Neutrophil (primary cell): ENCODE data around the gene RPS5.
A peak's percentile ranks its signal among the peaks of the same experiment; 100 is the strongest.

Experiments used
- H3K27ac ChIP-seq: fragments of 200-600 bp; sonication (generic); 2 replicates; pipeline ENCODE4 v1.5.1; 2016; ENCODE audit warnings: mild to moderate bottlenecking, moderate library complexity
- H3K27me3 ChIP-seq: fragments of 200-600 bp; sonication (generic); 2 replicates; pipeline ENCODE4 v1.6.0; 2016; ENCODE audit warnings: mild to moderate bottlenecking
- H3K36me3 ChIP-seq: fragments of 200-600 bp; sonication (generic); 2 replicates; pipeline ENCODE4 v1.5.1; 2017
- H3K4me1 ChIP-seq, 2 experiments: fragments of 200-600 bp in 1 of 2; sonication (generic) in 1 of 2; 1 replicate in 1 of 2; 2 replicates in 1 of 2; pipeline versions ENCODE4 v1.5.1 to v1.6.1; 2013 to 2016; ENCODE audit warnings: low read depth in 1 of 2, low read length in 1 of 2, mild to moderate bottlenecking in 1 of 2, moderate library complexity in 1 of 2; ENCODE audit not compliant: control insufficient read depth in 1 of 2, insufficient read depth in 1 of 2
- H3K4me3 ChIP-seq, 2 experiments: fragments of 200-600 bp in 1 of 2; sonication (generic) in 1 of 2; 1 replicate in 1 of 2; 2 replicates in 1 of 2; pipeline ENCODE4 v1.5.1; 2013 to 2016; ENCODE audit warnings: low read depth in 1 of 2, low read length in 1 of 2, mild to moderate bottlenecking in 1 of 2, moderate library complexity in 1 of 2
- H3K9me3 ChIP-seq: fragments of 200-600 bp; sonication (generic); 2 replicates; pipeline ENCODE4 v1.5.1; 2016
- TF ChIP-seq, protein P1 (sequence below): fragments of 200-600 bp; sonication (generic); IDR thresholded peaks from 2 replicates; pipeline ENCODE4 v1.5.1; 2016; ENCODE audit warnings: antibody characterized with exemption

The RPS5 gene

DNA sequence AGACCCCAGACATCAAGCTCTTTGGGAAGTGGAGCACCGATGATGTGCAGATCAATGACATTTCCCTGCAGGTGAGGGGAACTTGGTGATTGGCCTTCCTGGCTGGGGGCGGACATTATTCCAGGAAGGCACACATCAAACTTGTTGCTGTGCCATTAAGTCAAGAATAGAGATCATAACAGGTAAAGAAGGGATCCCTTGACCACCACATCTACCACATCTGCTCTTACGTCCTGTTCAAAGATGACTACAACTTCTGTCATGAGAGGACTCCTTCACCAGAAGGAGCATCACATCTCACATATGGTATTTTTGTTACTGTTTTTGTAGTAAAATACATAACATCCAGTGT is 1.1 kb downstream of the RPS5 start:
- H3K9me3 ChIP-seq, result no peaks in the 10 kb centered on the region
- peaks cover 20 to 21% of the 10 kb centered on the region in 2 experiments for H3K4me1 ChIP-seq
- TF ChIP-seq, protein P1, sequence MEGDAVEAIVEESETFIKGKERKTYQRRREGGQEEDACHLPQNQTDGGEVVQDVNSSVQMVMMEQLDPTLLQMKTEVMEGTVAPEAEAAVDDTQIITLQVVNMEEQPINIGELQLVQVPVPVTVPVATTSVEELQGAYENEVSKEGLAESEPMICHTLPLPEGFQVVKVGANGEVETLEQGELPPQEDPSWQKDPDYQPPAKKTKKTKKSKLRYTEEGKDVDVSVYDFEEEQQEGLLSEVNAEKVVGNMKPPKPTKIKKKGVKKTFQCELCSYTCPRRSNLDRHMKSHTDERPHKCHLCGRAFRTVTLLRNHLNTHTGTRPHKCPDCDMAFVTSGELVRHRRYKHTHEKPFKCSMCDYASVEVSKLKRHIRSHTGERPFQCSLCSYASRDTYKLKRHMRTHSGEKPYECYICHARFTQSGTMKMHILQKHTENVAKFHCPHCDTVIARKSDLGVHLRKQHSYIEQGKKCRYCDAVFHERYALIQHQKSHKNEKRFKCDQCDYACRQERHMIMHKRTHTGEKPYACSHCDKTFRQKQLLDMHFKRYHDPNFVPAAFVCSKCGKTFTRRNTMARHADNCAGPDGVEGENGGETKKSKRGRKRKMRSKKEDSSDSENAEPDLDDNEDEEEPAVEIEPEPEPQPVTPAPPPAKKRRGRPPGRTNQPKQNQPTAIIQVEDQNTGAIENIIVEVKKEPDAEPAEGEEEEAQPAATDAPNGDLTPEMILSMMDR, result no peak
- H3K36me3 ChIP-seq, result peaks cover 6% of the 10 kb centered on the region
- H3K4me3 ChIP-seq, result peak overlapping the region in 1 of 2 experiments; percentile 69
- H3K27ac ChIP-seq, result no peak overlapping the region
- no peaks in the 10 kb centered on the region for H3K27me3 ChIP-seq

DNA sequence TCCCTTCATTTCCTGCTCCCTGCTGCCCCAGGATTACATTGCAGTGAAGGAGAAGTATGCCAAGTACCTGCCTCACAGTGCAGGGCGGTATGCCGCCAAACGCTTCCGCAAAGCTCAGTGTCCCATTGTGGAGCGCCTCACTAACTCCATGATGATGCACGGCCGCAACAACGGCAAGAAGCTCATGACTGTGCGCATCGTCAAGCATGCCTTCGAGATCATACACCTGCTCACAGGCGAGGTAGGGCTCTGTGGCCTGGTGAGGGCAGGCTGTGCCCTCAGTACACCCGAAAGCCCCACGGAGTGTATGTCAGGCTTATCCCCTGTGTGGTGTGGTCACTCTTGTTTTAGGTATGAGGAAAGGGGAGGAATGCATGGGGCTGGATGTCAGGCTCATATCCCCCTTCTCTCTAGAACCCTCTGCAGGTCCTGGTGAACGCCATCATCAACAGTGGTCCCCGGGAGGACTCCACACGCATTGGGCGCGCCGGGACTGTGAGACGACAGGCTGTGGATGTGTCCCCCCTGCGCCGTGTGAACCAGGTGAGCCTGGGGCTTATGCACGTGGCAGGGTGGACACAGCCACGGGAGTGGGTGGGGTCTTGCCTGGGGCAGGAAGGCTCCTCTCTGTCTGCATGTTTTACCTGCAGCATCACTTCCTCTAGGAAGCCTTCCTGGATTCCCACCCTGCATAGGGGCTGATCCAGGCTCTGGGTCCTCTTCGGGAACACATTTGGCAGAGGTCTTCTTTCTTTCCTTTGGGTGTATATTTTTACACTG is 6.1 kb downstream of the RPS5 start:
- TF ChIP-seq, protein P1, result no peak
- Histone ChIP-seq H3K36me3 (peaks cover 24% of the 10 kb centered on the region), H3K4me1 (peaks cover 0 to 3% of the 10 kb centered on the region in 2 experiments)

DNA sequence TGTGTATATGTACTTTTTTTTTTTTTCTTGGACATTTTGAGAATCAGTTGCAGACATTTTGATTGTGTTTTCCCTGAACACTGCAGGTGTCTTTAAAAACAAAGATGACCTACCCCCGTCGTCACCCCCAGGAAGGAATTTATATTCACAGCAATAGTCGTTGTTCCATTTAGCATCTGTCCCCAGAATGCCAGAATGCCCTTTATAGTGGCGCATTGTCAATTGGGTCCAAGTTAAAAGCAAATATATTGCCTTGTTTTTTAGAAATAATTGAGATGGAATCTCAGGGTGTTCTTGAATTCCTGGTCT is 6.6 kb downstream of the RPS5 start:
- Histone ChIP-seq H3K4me1 (peaks cover 0 to 3% of the 10 kb centered on the region in 2 experiments), H3K36me3 (peaks cover 24% of the 10 kb centered on the region), H3K27me3 (peaks cover 39% of the 10 kb centered on the region)

More for the DNA sequence above, 6.1 kb downstream of the RPS5 start:
- Histone ChIP-seq H3K9me3 (no peaks in the 10 kb centered on the region), H3K27me3 (peaks cover 34% of the 10 kb centered on the region), H3K27ac (no peak overlapping the region), H3K4me3 (no peak overlapping the region)

DNA sequence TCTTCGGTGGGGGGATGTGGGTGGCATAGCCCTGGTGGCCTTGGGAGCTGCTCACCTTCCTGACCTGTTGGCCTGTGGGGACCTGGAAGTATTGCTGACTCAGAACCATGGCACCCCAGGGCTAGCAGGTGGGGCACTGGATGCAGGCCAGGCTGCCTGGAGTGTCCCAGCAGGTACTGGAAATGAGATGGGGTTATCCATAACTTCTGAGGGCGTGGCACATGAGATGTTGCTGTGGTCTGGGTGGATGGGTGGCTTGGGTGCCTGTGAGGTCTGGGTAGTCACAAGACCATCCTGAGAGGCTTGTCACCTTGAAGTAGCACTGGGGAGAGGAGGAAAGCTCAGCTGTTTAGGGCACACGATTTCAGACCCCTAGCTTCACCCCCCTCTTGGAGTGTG is 7.8 kb downstream of the RPS5 start:
- TF ChIP-seq, protein P1, result no peak
- H3K4me3 ChIP-seq, result no peak overlapping the region
- H3K27me3 ChIP-seq, result peaks cover 50% of the 10 kb centered on the region
- H3K4me1 ChIP-seq, result peaks cover 0 to 3% of the 10 kb centered on the region in 2 experiments
- peaks cover 24% of the 10 kb centered on the region for H3K36me3 ChIP-seq
- no peak overlapping the region for H3K27ac ChIP-seq
- no peaks in the 10 kb centered on the region for H3K9me3 ChIP-seq

More for the DNA sequence above, 6.6 kb downstream of the RPS5 start:
- Histone ChIP-seq H3K27ac (no peak overlapping the region), H3K4me3 (no peak overlapping the region), H3K9me3 (no peaks in the 10 kb centered on the region)
- TF ChIP-seq, protein P1, result no peak

DNA sequence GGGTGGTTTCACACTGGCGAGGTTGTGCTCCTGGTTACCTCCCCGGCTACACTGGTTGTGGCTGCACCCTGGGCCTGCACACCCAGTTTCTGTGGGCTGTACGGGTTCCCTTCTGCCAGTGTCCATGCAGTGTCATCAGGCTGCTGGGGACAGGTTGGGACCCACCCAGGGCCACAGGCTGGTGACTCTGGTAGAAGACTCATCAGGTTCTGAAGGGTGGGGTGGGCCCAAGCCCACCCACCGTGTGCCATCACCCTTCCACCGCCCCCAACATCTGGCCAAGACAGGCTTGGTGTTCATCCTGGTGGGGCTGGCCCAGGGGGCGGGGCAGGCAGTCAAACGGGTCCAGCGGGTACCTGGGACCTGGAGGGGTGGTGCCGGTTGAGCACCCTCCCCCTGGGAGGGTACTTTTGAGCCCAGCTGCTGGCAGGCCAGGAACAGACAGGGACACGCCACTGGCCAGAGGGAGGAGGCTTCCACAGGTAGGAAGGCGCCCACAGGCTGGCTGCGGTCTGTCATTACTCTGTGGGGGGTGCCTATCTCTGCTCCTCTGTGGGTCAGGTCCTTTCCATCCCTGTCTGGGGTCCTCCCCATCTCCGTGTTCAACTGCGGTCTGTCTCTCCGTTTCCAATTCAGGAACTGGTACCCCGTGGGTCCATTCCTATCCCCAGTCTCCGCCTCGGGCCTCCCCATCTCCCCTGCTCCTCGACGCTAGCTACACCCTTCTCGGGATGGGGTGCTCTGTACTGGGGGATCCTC is 8.3 kb downstream of the RPS5 start, which contains the start of gene RNF225:
RNF225 (plus strand) TSS at position 437 of the 759 bp plus-strand sequence. CDS start 434 bp downstream, outside the sequence.
- Histone ChIP-seq H3K4me1 (peaks cover 0 to 3% of the 10 kb centered on the region in 2 experiments), H3K27ac (no peak within 1 kb of the TSS), H3K27me3 (peaks cover 51% of the 10 kb centered on the region), H3K9me3 (no peaks in the 10 kb centered on the region), H3K36me3 (peaks cover 24% of the 10 kb centered on the region), H3K4me3 (no peak within 1 kb of the TSS)
- TF ChIP-seq, protein P1, result no peak
